ENCODE results near the gene CPA5. TPM values are rescaled to one million over a fixed set of nuclear protein-coding genes. Genes with fewer than 3 reads are reported as not detected.

CPA5 gene
- polyA plus RNA-seq, 1 of the 3 experiments (the other 2 are of a cell fraction): 1.3 TPM

DNA sequence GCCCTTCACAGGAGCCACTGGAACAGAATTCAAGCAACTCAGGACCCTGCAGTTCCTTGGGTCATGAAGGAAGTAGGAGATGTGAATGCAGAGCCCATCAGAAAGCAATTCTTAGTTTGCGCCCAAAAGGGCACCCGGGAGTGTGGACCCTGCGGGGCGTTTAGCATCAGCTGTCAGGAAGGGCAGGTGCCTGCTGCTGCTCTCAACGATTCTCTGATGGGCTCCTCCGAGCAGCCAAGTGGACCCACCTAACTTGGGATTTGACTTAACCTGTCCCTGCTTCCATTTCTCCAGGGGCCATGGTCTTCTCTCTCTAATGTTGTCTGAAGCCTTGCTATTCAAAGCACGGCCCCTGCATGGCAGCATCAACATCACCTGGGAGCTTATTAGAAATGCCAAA, 17.1 kb downstream of the CPA5 start (continued):
- TF ChIP-seq ZBTB33 (IDR thresholded peaks at IDR 0.05; ENCODE audit: borderline replicate concordance, low read depth): no peak

DNA sequence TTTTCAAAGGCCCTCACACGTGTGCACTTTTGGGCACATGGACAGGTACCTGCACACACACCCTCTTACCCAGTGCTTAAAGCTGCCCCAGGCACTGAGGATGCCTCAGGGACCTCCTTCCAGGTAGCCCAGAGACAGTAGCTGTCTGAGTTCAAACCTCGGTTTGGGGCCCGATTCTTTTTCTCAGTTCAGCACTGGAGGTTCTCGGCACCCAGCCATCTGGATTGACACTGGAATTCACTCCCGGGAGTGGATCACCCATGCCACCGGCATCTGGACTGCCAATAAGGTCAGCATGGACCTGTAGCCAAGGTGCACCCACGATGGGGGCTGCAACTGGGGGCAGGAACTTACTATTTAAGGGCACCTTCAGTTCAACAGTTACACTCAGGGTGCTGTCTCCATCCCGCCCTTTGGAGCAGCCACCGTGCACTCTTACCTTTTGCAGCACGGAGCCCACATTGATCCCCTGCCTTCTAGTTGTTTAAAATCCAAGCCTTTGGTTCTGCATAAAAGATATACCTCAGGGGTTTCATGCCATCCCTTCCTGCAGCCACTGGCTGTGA, 17.7 kb downstream of the CPA5 start:
- 93% methylated on average over 10 of the region's 10 CpGs for WGBS (ENCODE audit: low lambda C conversion rate)
- Histone ChIP-seq H3K4me3 (ENCODE audit: low read depth in 2 of 2, low read length in 1 of 2) (no peak overlapping the region), H3K4me2 (no peak overlapping the region), H4K20me1 (ENCODE audit: insufficient read depth) (no peaks in the 10 kb centered on the region), H2AFZ (ENCODE audit: low read depth) (no peak overlapping the region), H3K27me3 (ENCODE audit: insufficient read depth) (no peaks in the 10 kb centered on the region), H3K36me3 (replicated peaks in 1 of 2; ENCODE audit: control insufficient read depth in 1 of 2, insufficient read depth in 2 of 2, low read length in 1 of 2) (no peaks in the 10 kb centered on the region), H3K9me3 (no peaks in the 10 kb centered on the region), H3F3A (replicated peaks; ENCODE audit: insufficient read depth) (peaks cover 17% of the 10 kb centered on the region), H3K79me2 (ENCODE audit: insufficient read depth) (no peaks in the 10 kb centered on the region), H3K9me2 (no peaks in the 10 kb centered on the region), H3K27ac (ENCODE audit: low read depth in 2 of 2, low read length in 1 of 2) (no peak overlapping the region), H3K4me1 (ENCODE audit: control insufficient read depth in 1 of 2, insufficient read depth in 2 of 2, low read depth in 1 of 2, low read length in 1 of 2) (peaks cover 28 to 38% of the 10 kb centered on the region in 2 experiments), H3K9ac (no peak overlapping the region)
- no peak for DNase-seq
- TF ChIP-seq POLR2AphosphoS5 (IDR thresholded peaks at IDR 0.05; ENCODE audit: low read depth, low read length) (no peak), CHD2 (IDR thresholded peaks at IDR 0.05; ENCODE audit: low read length, partially characterized antibody) (no peak), YY1 (IDR thresholded peaks at IDR 0.05; ENCODE audit: low read depth) (no peak), JUND (IDR thresholded peaks at IDR 0.05) (no peak), GABPA (IDR thresholded peaks at IDR 0.05; ENCODE audit: low read depth) (no peak), EZH2phosphoT487 (IDR thresholded peaks at IDR 0.05; ENCODE audit: borderline replicate concordance, low read depth) (no peak)
- CTCF ChIA-PET: interaction anchor here (0.7 kb wide), 1 partner anchor 1355 kb away, joined by 3 read pairs; no protein-coding TSS in a partner anchor
- POLR2A ChIA-PET: no interaction called here

DNA sequence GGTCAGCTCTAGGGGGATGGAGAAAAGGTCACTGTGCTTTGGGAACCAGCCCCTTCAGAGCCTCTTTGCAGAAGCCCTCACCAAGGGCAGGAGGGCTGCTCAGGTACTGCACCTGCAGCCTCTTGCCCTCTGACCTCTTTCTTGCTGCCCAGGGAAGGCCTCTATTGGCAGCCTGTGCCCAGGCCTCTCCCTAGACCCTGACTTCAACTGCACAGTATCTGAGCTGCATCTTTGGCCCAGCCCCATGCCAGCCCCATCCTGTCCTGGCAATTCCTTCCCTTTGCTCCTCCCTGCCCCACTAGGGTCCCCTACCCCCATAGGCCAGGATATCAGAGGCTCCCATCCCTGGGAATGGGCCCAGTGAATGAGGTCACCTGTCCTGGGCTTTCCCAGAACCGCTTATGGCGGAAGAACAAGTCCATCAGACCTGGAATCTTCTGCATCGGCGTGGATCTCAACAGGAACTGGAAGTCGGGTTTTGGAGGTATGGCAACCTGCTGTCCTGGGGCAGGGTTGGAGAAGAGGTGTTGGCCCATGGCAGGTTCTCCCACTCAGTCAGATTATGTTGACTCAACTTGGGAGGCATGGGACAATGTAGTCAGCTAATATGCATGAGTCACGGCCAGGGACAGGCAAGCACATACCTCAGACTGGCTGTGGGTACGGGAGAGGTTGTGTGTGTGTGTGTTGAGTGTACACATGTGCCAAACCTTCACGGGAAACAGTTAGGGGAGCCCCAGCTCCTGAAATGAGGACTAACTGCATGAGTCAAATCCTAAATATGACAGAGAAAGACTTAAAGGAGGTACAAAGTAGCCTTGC, 18.6 kb downstream of the CPA5 start:
- TF ChIP-seq MAX (IDR thresholded peaks at IDR 0.05; ENCODE audit: low read depth) (peak; percentile 82), POLR2AphosphoS5 (IDR thresholded peaks at IDR 0.05; ENCODE audit: low read depth, low read length) (peak; percentile 53; the same call in 1 of the 2 replicates), CHD2 (IDR thresholded peaks at IDR 0.05; ENCODE audit: low read length, partially characterized antibody) (no peak), NFIC (IDR thresholded peaks at IDR 0.05; ENCODE audit: borderline replicate concordance) (peak; percentile 81), RAD21 (IDR thresholded peaks at IDR 0.05; ENCODE audit: low read length) (no peak), EP300 (IDR thresholded peaks at IDR 0.05; ENCODE audit: borderline replicate concordance in 1 of 2, low read depth in 1 of 2, low read length in 1 of 2) (peak in 1 of 2 experiments; percentile 76; a peak in 1 of 4 replicates), TCF12 (IDR thresholded peaks at IDR 0.05) (peak; percentile 90), FOSL2 (IDR thresholded peaks at IDR 0.05; ENCODE audit: borderline replicate concordance, low read depth) (peak; percentile 97), TEAD4 (IDR thresholded peaks at IDR 0.05; ENCODE audit: borderline replicate concordance, insufficient read depth) (peak; percentile 68; the same call in 1 of the 2 replicates), RXRA (IDR thresholded peaks at IDR 0.05; ENCODE audit: borderline replicate concordance, low read depth) (peak; percentile 52; the same call in 1 of the 2 replicates), JUND (IDR thresholded peaks at IDR 0.05) (peak; percentile 93), YY1 (IDR thresholded peaks at IDR 0.05; ENCODE audit: low read depth) (no peak)
- TF ChIP-seq, protein P1, sequence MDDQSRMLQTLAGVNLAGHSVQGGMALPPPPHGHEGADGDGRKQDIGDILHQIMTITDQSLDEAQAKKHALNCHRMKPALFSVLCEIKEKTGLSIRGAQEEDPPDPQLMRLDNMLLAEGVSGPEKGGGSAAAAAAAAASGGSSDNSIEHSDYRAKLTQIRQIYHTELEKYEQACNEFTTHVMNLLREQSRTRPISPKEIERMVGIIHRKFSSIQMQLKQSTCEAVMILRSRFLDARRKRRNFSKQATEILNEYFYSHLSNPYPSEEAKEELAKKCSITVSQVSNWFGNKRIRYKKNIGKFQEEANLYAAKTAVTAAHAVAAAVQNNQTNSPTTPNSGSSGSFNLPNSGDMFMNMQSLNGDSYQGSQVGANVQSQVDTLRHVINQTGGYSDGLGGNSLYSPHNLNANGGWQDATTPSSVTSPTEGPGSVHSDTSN (IDR thresholded peaks at IDR 0.05): peak; percentile 69
- TF ChIP-seq, protein P2, sequence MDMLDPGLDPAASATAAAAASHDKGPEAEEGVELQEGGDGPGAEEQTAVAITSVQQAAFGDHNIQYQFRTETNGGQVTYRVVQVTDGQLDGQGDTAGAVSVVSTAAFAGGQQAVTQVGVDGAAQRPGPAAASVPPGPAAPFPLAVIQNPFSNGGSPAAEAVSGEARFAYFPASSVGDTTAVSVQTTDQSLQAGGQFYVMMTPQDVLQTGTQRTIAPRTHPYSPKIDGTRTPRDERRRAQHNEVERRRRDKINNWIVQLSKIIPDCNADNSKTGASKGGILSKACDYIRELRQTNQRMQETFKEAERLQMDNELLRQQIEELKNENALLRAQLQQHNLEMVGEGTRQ (IDR thresholded peaks at IDR 0.05; ENCODE audit: borderline replicate concordance, low read depth, low read length): no peak
- no peaks in the 10 kb centered on the region for H3K79me2 ChIP-seq (ENCODE audit: insufficient read depth)
- no peak overlapping the region for H3K4me3 ChIP-seq (ENCODE audit: low read depth in 2 of 2, low read length in 1 of 2)
- peak overlapping the region; percentile 56 to 66 for H3K27ac ChIP-seq (ENCODE audit: low read depth in 2 of 2, low read length in 1 of 2)
- H3K4me2 ChIP-seq: peak overlapping the region; percentile 22; the same call in 1 of the 2 replicates
- H4K20me1 ChIP-seq (ENCODE audit: insufficient read depth): no peaks in the 10 kb centered on the region
- H3F3A ChIP-seq (replicated peaks; ENCODE audit: insufficient read depth): peaks cover 13% of the 10 kb centered on the region
- no peaks in the 10 kb centered on the region for H3K27me3 ChIP-seq (ENCODE audit: insufficient read depth)
- H3K36me3 ChIP-seq (replicated peaks in 1 of 2; ENCODE audit: control insufficient read depth in 1 of 2, insufficient read depth in 2 of 2, low read length in 1 of 2): no peaks in the 10 kb centered on the region
- H3K9ac ChIP-seq: peak overlapping the region; percentile 31; the same call in 1 of the 2 replicates
- CTCF ChIA-PET: interaction anchor here (0.7 kb wide), 1 partner anchor 1356 kb away, joined by 3 read pairs; no protein-coding TSS in a partner anchor
- DNase-seq: no peak
- POLR2A ChIA-PET: no interaction called here
- H3K9me2 ChIP-seq: no peaks in the 10 kb centered on the region
- no peak overlapping the region for H2AFZ ChIP-seq (ENCODE audit: low read depth)
- peaks cover 26 to 47% of the 10 kb centered on the region in 2 experiments for H3K4me1 ChIP-seq (ENCODE audit: control insufficient read depth in 1 of 2, insufficient read depth in 2 of 2, low read depth in 1 of 2, low read length in 1 of 2)
- WGBS (ENCODE audit: low lambda C conversion rate): 59% methylated on average over 8 of the region's 8 CpGs
- H3K9me3 ChIP-seq: no peaks in the 10 kb centered on the region

Measured in SK-N-SH (cell line).